Kidney glomerular epithelial cell (primary cell): ENCODE data around the gene ASXL1.

Source experiments
- DNase-seq: peaks from one replicate; lab custom pipeline; 2025; lab: John Stamatoyannopoulos, UW

The ASXL1 gene

DNA sequence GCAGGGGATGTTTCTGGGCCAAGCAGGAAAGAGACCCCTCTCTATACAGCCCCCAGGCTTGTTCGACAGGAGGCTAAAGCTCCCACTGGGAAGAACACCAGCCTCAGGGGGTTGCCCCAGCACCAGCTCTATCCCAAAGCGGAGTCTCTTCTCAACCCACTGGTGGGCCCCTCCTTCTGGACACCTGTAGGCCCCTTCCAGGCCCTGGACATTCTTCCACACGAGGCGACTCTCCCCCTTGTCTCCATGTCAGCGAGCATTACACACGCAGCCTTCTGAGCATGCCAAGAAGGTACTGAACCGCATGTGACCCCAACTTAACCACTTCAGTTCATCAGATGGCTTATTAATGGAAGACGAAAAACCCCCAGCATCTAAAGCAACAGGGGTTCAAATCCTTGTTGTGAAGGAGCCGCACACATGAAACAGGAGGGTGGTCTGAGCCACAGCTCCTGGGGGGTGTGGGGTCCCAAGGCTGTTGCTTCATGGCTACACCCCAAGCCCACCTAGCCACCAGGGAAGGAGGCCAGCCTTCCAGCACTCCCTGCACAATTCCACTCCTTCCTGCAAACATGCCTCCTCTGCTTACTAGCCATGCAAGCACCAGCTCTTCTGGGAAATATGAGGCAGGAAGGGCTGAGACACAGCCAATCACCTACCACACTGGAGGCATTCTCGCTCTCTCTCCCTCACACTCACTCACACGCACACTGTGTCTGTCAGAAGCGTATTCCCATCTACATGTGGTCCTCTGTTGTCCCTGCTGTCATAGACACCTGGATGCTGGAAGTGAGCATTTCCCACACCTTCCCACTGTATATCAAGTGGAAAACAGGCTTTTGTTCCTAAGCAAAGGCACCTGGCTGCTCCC lies 122.5 kb downstream of the ASXL1 start:
- DNase-seq = peak; percentile 24

- no peak for DNase-seq
Measured at GRCh38 chr20:32481311-32482142, 123.4 kb downstream of the ASXL1 start.

- no peak for DNase-seq
Measured at GRCh38 chr20:32482143-32482441, 124.0 kb downstream of the ASXL1 start.

DNA sequence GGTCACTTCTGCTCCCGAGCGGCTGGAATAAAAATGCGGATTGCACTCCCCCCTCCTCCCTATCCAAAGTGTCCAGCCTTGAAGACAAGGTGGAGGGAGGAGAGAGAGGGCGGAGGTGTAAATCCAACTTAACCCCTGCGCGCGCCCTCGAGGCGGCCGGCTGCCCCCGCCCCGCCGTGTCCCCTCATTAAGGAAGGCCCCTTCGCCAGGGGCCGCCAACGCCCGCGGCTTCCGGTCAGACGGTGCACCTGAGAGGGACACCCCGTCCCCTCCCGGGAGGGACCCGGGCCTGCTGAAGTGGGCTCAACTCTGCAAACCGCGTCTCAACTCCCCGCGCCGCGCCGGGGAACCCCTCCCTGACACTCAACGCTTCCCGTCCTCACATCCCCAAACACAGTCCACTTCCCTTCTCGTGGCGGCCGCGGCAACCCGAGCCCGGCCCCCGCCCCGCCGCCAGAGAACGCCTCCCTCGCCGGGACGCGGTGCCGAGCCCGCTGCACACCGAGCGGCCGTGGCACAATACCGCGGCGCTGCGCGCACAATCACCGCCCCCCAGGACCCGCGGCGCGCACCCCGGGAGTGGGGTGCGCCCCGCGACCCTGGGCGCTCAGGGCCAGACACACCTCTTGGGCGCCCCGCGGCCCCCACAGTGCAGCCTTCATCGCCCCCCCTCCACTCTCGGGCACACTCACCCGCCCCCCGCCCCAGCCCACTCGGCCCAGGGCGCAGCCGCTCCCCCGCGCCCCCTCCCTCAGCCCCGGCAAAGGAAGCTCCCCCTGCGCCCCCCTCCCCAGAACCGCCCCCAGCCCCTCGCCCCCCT lies 124.5 kb downstream of the ASXL1 start:
- DNase-seq = no peak

GRCh38 chr20:32483351-32484224 lies 125.5 kb downstream of the ASXL1 start:
- peak; percentile 71 for DNase-seq

GRCh38 chr20:32484225-32484957 lies 126.3 kb downstream of the ASXL1 start:
- DNase-seq = no peak

DNA sequence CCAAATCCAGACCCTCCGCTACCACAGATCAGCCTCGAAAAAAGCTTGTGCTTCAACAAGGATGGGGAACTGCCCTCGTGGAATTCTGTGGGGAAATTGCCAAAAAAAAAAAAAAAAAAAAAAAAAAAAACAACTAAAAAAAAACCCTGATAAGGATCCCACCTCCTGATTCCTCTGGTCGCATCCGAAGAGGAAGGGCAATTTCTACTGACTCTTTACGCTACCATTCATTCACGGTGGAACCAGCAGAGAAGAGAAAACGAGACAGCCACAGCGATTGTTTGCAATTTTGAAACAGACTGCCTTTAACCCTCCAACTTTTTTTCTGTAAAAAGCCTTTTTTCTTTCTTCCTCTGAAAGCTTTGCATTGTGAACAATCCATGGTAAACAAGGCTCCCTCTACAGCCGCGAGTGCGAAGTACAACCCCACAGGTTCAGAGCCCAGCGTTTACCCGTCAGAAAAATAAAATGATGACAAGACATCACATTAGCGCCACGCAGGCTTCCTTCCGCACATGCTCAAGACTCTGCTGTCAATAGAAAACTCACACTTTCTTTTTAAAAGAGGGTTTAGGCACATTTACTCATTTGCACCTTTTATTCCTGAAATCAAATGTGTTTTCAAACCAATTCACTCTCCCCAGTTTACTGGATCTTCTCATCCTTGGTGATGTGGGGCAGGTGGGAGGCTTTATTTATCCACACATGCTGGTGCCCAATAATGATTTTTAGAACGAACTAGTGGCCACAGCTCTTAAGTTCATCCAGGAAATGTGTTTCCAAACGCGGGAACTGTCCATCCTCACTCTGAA lies 127.0 kb downstream of the ASXL1 start:
- DNase-seq = peak; percentile 73

GRCh38 chr20:32485770-32486478 lies 127.8 kb downstream of the ASXL1 start:
- no peak for DNase-seq

DNA sequence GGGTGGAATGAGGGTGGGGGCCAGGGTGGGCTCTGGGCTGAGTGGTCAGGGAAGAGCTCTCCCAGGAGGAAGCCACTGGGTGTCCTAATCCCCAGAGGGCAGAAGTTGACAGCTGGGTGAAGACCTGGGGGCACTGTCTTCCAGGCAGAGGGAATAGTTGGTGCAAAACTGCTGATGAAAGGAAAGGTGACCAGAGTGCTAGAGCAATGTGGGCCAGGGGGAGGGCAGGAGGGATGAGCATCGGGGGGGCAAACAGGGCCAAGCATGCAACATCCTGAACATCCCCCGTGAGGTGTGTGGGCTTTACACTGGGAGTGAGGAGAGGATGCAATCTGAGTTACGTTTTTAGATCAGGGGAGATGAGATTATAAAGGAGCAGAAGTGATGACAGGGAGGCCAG lies 129.2 kb downstream of the ASXL1 start:
- no peak for DNase-seq

DNA sequence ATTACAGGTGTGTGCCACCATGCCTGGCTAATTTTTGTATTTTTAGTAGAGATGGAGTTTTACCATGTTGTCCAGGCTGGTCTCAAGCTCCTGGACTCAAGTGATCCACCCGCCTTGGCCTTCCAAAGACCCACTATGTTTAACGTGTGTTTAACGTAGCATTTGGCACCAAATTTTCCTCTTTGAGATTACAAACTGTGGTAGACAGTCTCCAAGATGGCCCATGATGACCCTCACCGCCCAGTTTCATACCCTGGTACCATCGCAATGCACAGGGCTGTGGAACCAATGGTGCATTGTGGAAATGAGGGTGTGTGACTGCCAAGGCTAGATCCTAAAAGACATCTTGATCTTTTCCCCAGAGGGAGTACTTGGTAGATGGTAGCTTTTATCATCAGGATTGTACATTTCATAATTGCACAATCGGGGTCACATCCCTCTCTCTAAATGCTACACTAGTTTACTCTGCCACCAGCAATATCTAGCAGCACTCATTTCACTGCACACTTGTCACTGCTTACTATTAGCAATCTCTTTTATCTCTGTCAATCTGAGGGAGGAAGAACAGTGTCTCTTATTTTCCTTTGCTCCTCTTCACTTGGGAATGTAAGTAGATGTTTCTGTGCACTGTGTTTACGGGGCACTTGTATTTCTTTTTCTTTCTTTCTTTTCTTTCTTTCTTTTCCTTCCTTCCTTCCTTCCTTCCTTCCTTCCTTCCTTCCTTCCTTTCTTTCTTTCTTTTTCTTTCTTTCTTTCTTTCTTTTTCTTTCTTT lies 130.1 kb downstream of the ASXL1 start:
- DNase-seq = no peak
